Measurements from ENCODE around the gene EVX2.

The EVX2 gene

DNA sequence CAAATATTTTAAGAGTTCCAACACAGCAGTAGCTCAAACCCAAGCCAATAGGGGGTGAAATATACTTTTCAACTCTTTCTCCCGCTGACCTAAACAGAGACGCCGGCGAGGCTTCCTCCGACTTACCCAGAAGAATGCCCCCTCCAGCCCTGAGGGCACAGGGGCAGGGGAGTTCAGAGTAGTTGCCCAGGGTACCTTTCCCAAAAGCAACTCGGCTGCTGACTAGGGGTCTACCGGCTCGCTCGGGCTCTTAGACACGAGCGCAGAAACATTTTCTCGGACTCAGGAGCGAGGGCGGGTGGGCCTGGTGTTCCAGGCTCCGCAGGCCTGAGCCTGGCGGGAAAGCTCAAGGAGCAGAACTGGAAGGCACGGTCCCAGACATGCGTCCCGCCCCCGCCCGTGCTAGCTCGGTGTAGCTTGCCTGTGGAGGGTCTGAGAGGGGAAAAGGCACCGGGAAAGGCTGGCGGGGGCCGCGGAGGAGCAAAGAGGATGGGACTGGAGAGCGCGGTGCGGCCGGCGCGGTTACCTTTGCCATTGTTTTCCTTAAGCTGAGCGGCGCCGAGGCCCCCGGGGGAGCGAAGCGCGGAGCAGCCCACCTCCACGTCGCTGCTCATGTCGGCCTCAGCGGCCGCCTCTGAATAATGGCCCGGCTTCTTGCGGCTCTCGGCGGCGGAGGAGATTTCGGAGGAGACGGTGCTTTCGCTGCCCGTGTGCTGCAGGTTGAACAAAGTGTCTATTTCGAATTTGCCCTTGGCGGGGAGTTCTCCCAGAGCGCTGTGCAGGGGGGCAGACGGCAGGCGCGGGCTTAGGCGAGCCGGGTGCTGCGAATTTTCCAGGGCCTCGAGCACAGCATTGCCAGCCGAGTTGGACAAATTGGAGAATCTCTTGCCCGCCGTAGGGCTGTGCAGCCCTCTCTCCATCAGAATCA, 674 bp downstream of the EVX2 start:
- no peak for DNase-seq (ENCODE audit: low read depth)

GRCh38 chr2:176082525-176082823, 1.3 kb downstream of the EVX2 start:
- no peak for DNase-seq (ENCODE audit: low read depth)

DNA sequence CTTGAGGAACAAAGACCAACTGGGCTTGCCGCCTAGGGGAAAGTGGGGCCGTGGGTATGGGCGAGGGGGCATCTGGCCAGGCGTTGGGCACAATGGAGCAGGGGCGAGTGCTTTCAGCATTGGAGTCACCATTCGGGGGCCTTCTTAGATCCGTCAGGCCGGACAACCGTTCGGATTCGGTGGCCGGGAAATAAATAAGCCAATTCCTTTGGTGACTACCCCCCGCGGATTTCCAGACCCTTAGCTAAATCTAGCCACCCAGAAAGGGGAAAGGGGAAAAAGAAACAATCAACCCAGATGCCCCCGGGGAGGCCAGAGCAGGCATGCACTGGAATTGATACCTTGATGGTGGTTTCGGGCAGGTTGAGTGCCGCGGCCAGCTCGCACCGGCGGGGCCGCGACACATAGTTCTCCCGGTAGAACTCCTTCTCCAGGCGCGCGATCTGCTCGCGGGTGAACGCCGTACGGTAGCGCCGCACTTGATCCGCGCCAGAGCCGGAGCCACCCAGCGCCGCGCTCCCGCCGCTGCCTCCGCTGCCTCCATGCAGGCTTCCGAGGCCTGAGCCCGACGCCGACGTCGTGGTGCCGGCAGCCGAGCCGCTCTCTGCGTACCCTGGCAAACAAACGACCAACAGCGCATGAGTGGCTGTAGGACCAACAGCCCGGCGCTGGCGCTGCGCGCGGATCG, 1.8 kb downstream of the EVX2 start:
- no peak for DNase-seq (ENCODE audit: low read depth)

DNA sequence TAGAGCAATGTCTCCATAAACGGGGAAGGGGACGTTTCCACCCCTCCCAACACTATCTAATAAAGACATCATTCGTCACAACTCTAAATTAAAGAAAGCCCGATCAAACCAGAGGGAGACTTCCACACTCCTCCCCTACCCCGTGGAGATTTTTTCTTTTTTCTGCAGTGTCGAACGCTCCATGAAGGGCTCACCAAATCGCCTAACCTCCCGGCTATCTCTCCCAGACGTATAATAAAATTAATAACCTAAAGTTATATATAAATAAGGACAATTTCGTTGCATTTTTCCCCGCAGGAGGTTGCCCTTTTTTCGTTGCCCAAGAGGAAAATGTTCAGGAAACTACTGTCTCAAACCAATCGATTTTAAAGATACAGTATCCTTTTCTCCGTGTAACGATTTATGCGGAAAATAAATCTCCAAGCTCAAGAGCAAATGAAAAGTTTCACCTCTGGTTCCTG, 2.4 kb downstream of the EVX2 start:
- DNase-seq (ENCODE audit: low read depth) = no peak

DNA sequence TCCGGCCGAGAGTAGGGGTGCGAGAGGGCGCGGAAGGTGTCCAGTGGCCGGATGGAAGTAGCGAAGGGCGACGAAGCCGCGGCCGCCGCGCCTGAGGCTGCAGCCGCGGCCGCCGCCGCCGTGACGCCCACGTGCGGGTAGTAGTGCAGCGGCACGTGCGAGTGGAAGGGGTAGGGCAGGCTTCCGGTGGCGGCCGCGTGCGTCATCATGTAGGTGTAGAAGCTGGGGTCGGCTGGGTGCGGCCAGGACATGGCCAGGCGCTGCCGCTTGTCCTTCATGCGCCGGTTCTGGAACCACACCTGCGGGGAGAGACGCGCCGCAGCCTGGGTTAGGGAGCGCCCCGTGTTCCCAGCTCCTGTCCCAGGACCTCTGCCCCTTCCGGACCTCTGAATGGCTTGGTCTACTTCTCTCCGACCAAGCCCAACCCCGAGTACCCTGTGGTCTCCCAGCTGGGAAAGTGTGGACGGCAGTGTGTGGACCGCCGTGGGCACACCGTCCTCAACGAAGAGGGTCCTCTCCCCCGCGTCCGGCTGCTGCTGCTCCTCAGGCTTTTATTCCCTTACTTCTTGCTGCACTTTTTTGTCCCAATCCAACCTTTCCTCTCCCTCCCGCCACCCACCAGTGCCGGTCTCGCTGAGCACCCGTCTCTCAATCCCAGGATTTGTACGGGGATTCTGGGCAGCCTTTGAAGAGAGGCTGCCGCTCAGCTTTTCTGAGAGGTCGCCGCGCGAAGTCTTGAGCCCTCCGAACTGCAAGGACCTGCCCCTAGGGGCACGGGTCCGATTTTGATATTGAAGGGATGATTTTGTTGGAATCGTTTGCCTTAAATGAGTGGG, 3.0 kb downstream of the EVX2 start:
- DNase-seq (ENCODE audit: low read depth) = no peak

GRCh38 chr2:176079831-176080539, 3.8 kb downstream of the EVX2 start:
- no peak for DNase-seq (ENCODE audit: low read depth)

GRCh38 chr2:176079285-176079830, 4.4 kb downstream of the EVX2 start:
- DNase-seq (ENCODE audit: low read depth) = no peak

GRCh38 chr2:176078541-176079284, 5.0 kb downstream of the EVX2 start:
- DNase-seq (ENCODE audit: low read depth) = no peak

DNA sequence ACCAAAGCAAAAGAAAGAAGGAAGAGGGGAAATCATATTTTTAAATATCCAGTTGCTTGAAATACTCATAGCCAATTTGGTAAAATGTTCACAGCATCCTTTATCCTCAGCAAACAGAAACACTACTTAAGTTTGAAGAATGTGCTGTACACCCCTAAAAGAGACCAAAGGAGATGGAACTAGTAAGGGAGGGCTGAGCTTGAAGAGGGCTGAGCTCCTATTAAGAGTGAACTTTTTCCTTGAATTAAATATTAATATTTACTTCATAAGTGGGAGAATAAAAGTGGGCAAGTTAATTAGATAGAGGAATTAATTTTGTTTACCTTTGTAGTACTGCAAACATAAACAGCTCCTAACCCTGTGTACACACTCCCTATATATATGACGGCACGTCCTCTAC, 7.0 kb downstream of the EVX2 start:
- DNase-seq (ENCODE audit: low read depth) = no peak

DNA sequence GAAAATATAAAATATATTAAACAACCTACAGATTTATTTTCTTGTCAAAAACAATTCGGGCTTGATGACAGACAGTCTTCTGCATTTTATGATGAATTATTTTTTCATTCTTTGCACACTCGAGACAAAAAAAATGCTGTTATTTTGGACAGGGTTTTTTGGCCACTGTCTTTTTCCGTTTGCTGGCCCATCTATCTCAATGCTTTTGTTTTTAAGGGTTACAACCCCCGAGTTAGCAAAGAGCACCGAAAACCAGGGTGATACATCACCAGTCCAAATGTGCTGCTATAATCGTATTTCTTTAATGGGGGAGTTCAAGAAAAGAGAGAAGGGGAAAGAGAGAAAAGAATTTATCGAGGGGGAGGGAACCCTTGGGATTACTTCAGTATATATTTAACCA, 7.7 kb downstream of the EVX2 start:
- no peak for DNase-seq (ENCODE audit: low read depth)

DNA sequence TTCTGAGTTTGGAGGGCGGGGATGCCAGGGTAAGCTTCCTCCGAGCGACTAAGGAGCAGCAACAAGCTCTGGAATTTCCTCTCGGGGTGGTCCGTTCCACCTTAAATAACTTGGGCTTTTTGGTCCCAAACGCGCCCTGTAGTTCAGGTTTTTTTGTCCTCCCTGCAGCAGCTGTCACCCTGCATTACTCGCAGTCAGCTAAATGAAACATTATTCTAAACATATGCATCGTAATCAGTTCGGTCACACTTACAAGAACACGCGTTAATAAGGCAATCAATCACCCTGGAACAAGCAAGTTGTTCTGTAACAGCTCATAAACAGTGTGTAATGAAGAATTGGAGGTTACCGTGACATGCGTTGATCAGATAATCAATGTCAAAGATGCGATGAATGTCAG, 8.3 kb downstream of the EVX2 start:
- DNase-seq (ENCODE audit: low read depth) = no peak

- DNase-seq (ENCODE audit: low read depth) = no peak
These were observed 8.8 kb downstream of the EVX2 start for GRCh38 chr2:176074919-176075425.

DNA sequence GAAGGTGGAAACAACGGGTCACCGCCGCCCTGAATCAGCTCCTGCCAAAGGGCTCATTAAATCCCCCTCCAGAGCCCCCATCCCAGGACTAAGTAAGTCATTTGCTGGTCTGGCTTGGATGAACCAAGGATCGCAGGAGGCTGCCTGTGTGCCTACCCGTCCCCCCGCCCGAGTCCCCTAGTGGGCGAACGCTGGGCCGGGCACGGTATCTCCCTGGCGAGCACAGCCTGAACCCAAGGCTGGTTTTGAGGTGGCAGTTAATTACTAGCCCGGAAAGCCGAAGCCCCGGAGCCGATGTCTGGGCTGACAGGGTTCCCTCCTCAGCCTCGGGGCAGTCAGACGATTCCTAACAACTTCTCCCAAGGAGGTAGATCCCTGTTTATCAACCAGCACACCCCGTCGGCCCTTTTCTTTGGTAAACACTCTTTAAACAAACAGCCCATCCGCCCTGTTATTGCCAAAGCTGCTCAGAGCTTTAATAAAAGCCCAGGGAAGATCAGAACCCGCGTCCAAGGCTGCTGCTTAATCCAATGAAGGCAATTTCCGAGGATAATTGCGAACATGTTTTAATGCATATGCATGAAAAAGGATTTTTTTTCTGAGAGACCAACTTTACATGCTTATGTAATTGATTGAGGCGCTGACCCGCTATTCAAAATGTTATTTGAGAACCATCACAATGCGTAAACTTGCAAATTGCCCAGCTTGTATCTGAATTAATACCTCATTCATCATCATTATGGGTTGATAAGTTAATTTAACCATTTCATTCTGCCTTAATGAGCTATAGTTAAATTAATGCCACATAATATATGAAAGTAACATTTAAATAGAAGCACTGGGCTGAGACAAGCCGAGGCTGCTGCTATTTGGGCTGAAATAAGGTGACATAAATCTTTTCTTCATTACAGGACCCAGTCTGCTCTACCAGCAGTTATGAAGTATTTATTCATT, 10.5 kb downstream of the EVX2 start:
- no peak for DNase-seq (ENCODE audit: low read depth)

- DNase-seq (ENCODE audit: low read depth) = no peak
These were observed 11.5 kb downstream of the EVX2 start for GRCh38 chr2:176072292-176072669.

DNA sequence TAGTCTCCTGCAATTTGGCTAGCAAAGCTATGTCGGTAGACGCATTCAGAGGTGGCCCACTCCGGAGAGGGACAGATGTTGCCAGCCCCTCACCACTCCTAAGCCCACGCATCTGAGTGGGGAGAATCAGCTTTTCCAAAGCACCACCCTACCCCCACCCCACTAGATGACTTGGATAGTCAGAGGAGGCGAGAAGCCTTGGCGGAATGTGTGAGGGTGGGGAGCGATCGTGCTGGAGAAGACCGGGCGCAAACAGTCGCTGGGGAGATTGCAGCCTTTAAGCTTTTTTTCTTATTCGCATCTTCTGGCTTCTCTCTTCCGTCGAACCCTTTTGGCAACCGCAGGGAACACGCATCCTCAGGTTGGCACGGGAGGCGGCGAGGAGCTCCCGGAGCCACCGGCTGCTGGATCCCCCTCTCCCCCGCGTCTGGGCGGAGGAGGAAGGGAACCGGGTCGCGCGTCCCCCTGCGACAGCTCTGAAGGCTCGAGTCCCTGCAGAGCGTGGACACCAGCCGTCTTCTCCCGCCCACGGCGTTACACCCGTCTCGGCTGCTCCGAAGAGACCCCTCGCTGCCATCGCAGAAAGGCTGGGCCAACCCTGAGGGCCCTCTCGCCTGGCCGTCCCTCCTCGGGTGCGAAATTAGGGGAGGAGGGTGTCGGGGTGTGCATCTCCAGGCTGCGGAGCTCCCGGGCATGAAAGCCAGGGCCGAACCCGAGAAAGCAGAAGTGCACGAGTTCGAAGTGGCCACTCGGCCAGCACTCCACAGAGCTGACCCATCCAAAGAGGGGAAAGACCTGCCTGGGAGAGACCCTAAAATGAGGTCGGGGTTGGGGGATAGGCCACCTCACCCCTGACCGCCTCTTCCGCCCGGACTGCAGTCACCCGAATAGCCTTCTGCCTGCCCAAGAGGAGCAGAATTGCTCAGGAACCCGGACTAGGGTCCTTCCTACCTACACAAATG, 12.2 kb downstream of the EVX2 start:
- no peak for DNase-seq (ENCODE audit: low read depth)

GRCh38 chr2:176068419-176068832, 15.3 kb downstream of the EVX2 start:
- no peak for DNase-seq (ENCODE audit: low read depth)

DNA sequence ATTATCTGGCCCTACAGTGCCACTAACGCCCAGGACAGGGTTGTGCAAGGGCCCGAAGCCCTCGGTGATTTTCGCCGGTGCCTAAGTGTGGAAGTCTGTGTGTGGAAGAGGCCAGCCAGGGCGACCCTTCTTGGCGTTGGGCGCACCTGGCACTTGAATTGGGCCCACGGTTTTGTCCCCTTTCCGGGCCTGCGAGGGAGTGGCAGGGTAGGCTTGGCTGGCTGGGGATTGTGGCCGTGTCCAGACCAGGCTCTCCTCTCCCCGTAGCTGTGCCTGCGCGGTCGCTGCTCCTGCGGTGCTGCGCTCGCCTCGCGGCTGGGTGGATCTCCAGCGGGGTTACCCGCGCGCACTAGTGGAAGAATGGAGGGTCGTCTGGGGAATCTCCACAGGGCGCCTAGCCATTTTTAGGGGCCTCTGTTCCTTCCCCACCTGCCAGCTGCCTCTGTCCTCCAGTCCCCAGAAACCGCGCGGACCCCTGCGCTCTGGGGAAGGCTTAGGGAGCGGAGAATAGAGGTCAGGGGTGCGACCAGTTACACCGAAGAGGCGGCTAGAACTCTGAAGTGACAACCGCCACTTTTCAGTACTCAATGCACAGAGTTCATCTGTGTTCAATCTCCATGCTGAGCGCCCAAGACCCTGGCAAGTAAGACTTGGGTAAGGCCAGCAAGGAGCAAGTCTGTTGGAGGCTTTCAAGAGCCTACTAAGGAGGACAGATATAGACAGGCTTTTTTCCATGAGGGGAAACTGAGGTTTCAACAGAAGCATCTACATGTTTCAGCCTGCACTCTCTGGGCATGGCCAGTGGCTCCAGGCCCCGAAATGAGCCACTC, 16.0 kb downstream of the EVX2 start:
- DNase-seq (ENCODE audit: low read depth) = no peak

Data from stimulated activated CD8-positive, alpha-beta memory T cell treated with anti-CD3 and anti-CD28 coated beads, Interleukin-7, amount 100 ng/mL, for 24 hours (primary cell).